Endodermal cell (in vitro differentiated cells): ENCODE measurements around the gene TBX15. TPM values are rescaled to one million over a fixed set of nuclear protein-coding genes. Genes with fewer than 3 reads are reported as not detected.

Experiments used
- DNase-seq: peaks from one replicate; pipeline ENCODE4 v3.0.0-alpha.2; 2017
- H3K27ac ChIP-seq: 2 replicates; pipeline ENCODE4 v1.5.1; 2013; ENCODE audit warnings: mild to moderate bottlenecking, low read depth, low read length, moderate library complexity
- H3K27me3 ChIP-seq: 2 replicates; pipeline ENCODE4 v1.6.1; 2013; ENCODE audit warnings: mild to moderate bottlenecking, low read length, moderate library complexity; ENCODE audit not compliant: insufficient read depth, control insufficient read depth, poor library complexity, severe bottlenecking
- H3K36me3 ChIP-seq: 2 replicates; pipeline ENCODE4 v1.7.0; 2013; ENCODE audit warnings: mild to moderate bottlenecking, low read length, moderate library complexity; ENCODE audit not compliant: control insufficient read depth, insufficient read depth
- H3K4me1 ChIP-seq: one replicate; pipeline ENCODE4 v1.7.0; 2013; ENCODE audit warnings: low read length; ENCODE audit not compliant: control insufficient read depth, insufficient read depth
- H3K4me3 ChIP-seq: 2 replicates; pipeline ENCODE4 v1.5.1; 2013; ENCODE audit warnings: mild to moderate bottlenecking, low read length, moderate library complexity
- H3K9ac ChIP-seq: 2 replicates; pipeline ENCODE4 v1.6.1; 2013; ENCODE audit warnings: mild to moderate bottlenecking, low read length, moderate library complexity; ENCODE audit not compliant: poor library complexity, severe bottlenecking; ENCODE audit errors: extremely low read depth
- H3K9me3 ChIP-seq: 2 replicates; pipeline ENCODE4 v1.6.1; 2013; ENCODE audit warnings: mild to moderate bottlenecking, low read length, moderate library complexity; ENCODE audit not compliant: control insufficient read depth
- H3K27ac Mint-ChIP-seq: 2 replicates; pipeline ENCODE4 v1.8.0; 2020; ENCODE audit warnings: mixed read lengths
- H3K27me3 Mint-ChIP-seq: 2 replicates; pipeline ENCODE4 v1.8.0; 2021; ENCODE audit warnings: mild to moderate bottlenecking, mixed read lengths; ENCODE audit not compliant: insufficient read depth
- H3K36me3 Mint-ChIP-seq: 2 replicates; pipeline ENCODE4 v1.8.0; 2020; ENCODE audit warnings: low read depth, mixed read lengths
- H3K4me1 Mint-ChIP-seq: 2 replicates; pipeline ENCODE4 v1.8.0; 2020; ENCODE audit warnings: mixed read lengths
- H3K4me3 Mint-ChIP-seq: 2 replicates; pipeline ENCODE4 v1.8.0; 2020; ENCODE audit warnings: mild to moderate bottlenecking, moderate library complexity, mixed read lengths
- H3K9me3 Mint-ChIP-seq: 2 replicates; pipeline ENCODE4 v1.8.0; 2020; ENCODE audit warnings: mild to moderate bottlenecking, mixed read lengths
- WGBS, 2 experiments: methylation state at CpG; one replicate each; pipeline versions ENCODE4 v1.1.5 to v1.1.7; 2013; ENCODE audit warnings: missing lambda C conversion rate in 2 of 2, mixed read lengths in 1 of 2; ENCODE audit not compliant: insufficient coverage in 1 of 2, insufficient read length in 1 of 2; 5-methylcytosine and 5-hydroxymethylcytosine counted together
- total RNA-seq, 2 donors: library from RNA; stranded (reverse); fragmentation: NEBNext Ultra II Directional in 1 of 2; extraction: Animal tissue kit (Norgen Biotek cat#: 25700) in 1 of 2; gene quantifications; 2 replicates in 1 of 2; 3 replicates in 1 of 2; pipeline ENCODE4 v1.2.1, GENCODE V29; 2021
- TF ChIP-seq, protein P1 (sequence below): fragments of 200-600 bp; sonication (generic); conservative IDR thresholded peaks from 2 replicates; pipeline ENCODE4 v1.5.0; 2021; ENCODE audit warnings: antibody characterized with exemption, mild to moderate bottlenecking

The TBX15 gene
- total RNA-seq, 2 donors from 2014 or later = 0.09 TPM; not detected in 1

DNA sequence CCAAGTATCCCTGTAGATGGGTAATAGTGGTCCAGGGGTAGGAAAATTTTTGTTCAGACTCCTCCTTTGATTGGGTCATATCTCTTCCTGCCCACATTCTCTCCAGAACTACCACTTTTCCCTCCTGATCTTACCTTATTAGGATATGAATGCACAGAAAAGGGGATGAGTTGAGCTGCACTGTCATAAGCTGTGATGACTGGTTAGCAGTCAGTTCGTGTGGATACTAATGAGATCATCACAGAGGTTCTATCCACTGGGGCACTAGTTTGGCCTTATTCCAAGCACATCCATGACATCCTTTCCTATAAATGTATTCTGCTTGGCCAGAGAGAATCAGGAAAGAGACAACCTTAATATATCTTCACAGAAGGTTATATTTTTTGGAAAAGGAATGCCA is 22.1 kb upstream of the TBX15 start:
- Histone ChIP-seq H3K4me3 (no peak overlapping the region), H3K4me1 (no peaks in the 10 kb centered on the region), H3K9me3 (no peaks in the 10 kb centered on the region), H3K9ac (no peak overlapping the region), H3K27me3 (peaks cover 52% of the 10 kb centered on the region), H3K27ac (no peak overlapping the region), H3K36me3 (no peaks in the 10 kb centered on the region)
- TF ChIP-seq, protein P1, sequence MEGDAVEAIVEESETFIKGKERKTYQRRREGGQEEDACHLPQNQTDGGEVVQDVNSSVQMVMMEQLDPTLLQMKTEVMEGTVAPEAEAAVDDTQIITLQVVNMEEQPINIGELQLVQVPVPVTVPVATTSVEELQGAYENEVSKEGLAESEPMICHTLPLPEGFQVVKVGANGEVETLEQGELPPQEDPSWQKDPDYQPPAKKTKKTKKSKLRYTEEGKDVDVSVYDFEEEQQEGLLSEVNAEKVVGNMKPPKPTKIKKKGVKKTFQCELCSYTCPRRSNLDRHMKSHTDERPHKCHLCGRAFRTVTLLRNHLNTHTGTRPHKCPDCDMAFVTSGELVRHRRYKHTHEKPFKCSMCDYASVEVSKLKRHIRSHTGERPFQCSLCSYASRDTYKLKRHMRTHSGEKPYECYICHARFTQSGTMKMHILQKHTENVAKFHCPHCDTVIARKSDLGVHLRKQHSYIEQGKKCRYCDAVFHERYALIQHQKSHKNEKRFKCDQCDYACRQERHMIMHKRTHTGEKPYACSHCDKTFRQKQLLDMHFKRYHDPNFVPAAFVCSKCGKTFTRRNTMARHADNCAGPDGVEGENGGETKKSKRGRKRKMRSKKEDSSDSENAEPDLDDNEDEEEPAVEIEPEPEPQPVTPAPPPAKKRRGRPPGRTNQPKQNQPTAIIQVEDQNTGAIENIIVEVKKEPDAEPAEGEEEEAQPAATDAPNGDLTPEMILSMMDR = no peak
- Mint-ChIP-seq H3K36me3 (no peaks in the 10 kb centered on the region), H3K27ac (no peak overlapping the region), H3K9me3 (no peaks in the 10 kb centered on the region), H3K4me1 (peaks cover 12% of the 10 kb centered on the region), H3K27me3 (peaks cover 78% of the 10 kb centered on the region), H3K4me3 (no peak overlapping the region)
- DNase-seq = no peak
- WGBS, 2 experiments = 91 to 100% methylated on average over 1 of the region's 1 CpG

DNA sequence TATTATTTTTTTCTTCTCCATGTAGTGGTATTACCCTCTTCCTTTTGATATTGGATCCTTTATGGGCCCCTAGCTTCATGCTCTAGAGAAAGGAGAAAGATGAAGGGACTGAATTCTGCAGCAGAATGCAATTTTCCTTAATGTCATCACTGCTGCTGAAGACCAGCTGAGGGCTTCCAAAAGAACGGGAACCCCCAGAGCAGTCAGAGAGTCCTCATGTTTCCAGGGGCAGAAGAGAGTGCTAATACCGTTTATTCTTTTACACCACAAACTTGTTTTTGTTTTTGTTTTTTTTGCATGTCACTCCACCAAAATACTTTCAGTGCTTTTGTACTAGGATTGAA is 21.1 kb upstream of the TBX15 start:
- H3K27ac Mint-ChIP-seq = no peak overlapping the region
- H3K9me3 Mint-ChIP-seq = no peaks in the 10 kb centered on the region
- H3K27ac ChIP-seq = no peak overlapping the region
- TF ChIP-seq, protein P1 = no peak
- no peak overlapping the region for H3K9ac ChIP-seq
- peaks cover 87% of the 10 kb centered on the region for H3K27me3 Mint-ChIP-seq
- H3K4me3 ChIP-seq = no peak overlapping the region
- H3K4me1 Mint-ChIP-seq = peaks cover 12% of the 10 kb centered on the region
- H3K4me3 Mint-ChIP-seq = no peak overlapping the region
- WGBS, 2 experiments = 53% methylated on average over 2 of the region's 2 CpGs; no CpG with 5 or more reads in 1 of the 2 experiments
- H3K4me1 ChIP-seq = no peaks in the 10 kb centered on the region
- peaks cover 61% of the 10 kb centered on the region for H3K27me3 ChIP-seq
- no peaks in the 10 kb centered on the region for H3K36me3 ChIP-seq
- no peak for DNase-seq
- H3K9me3 ChIP-seq = no peaks in the 10 kb centered on the region
- no peaks in the 10 kb centered on the region for H3K36me3 Mint-ChIP-seq

DNA sequence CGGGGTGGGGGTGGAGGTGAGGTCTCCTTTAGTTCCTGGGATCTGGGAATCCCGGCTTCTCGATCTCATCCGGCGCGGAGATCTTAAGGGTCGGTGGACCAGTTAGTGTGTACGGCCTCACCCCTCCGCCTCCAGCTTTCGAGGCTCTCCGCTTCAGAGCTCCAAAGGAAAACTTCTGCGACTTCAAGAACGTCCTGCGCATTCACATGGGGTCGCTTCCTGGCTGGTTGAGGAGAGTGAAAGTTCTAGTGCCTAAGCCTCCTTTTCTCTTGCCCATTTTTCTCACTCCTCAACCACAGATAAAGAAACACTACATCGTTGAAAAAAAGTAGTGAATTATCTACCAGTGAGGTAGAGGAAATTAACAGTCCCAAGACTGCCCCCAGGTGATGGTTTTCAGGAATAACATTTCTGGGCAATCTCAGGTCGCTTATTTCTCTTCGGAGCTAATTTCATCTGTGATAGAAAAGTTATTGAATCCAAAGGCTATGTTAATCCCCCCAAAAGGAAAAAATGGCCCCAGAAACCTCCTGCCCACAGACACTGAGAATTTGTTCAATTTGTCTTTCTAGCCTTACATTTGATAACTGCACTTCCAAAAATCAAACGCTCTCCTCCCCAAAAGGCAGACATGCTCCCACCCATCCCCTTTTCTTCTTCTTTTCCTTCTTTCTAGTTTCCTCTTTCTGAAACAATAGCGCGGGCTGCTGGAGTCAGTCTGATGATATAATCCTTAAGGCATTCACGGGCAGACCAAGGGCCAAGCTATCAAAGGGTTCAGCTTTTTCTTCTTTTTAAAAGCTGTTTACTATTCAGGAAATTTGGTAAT is 20.6 kb upstream of the TBX15 start:
- H3K27me3 Mint-ChIP-seq = peaks cover 93% of the 10 kb centered on the region
- 33 to 71% methylated on average over 10 to 22 of the region's 22 CpGs for WGBS, 2 experiments
- H3K36me3 Mint-ChIP-seq = no peaks in the 10 kb centered on the region
- peak; percentile 79 for DNase-seq
- H3K9me3 Mint-ChIP-seq = no peaks in the 10 kb centered on the region
- Histone ChIP-seq H3K9me3 (no peaks in the 10 kb centered on the region), H3K9ac (no peak overlapping the region), H3K4me3 (peak overlapping the region; percentile 22), H3K36me3 (no peaks in the 10 kb centered on the region), H3K4me1 (no peaks in the 10 kb centered on the region), H3K27ac (no peak overlapping the region), H3K27me3 (peaks cover 67% of the 10 kb centered on the region)
- no peak overlapping the region for H3K27ac Mint-ChIP-seq
- H3K4me1 Mint-ChIP-seq = peaks cover 12% of the 10 kb centered on the region
- TF ChIP-seq, protein P1 = peak; percentile 80
- peak overlapping the region; percentile 47 for H3K4me3 Mint-ChIP-seq
